Liver (tissue), 9 donors: ENCODE data around the gene MYBPC2. TPM values are rescaled to one million over a fixed set of nuclear protein-coding genes. Genes with fewer than 3 reads are reported as not detected.

ENCODE experiments used
- DNase-seq: peaks from one replicate; pipeline ENCODE4 v3.0.0-alpha.2; 2017; ENCODE audit warnings: low spot score
- H3K27ac ChIP-seq, 2 donors: one replicate each; pipeline ENCODE4 v1.7.0; 2013; ENCODE audit warnings: inconsistent platforms in 2 of 2, low read length in 2 of 2, control low read depth in 1 of 2, low read depth in 1 of 2, mild to moderate bottlenecking in 1 of 2
- H3K27me3 ChIP-seq, 4 donors: one replicate each; pipeline versions ENCODE4 v1.6.1 to v1.7.0; 2013; ENCODE audit warnings: low read length in 3 of 4, inconsistent platforms in 1 of 4, mild to moderate bottlenecking in 1 of 4, moderate library complexity in 1 of 4; ENCODE audit not compliant: control insufficient read depth in 4 of 4, insufficient read depth in 4 of 4
- H3K36me3 ChIP-seq, 4 donors: one replicate each; pipeline versions ENCODE4 v1.6.1 to v1.7.0; 2013; ENCODE audit warnings: low read length in 3 of 4, mild to moderate bottlenecking in 3 of 4, low read depth in 1 of 4, moderate library complexity in 1 of 4; ENCODE audit not compliant: control insufficient read depth in 4 of 4, insufficient read depth in 3 of 4
- H3K4me1 ChIP-seq, 4 donors: one replicate each; pipeline versions ENCODE4 v1.6.1 to v1.7.0; 2013; ENCODE audit warnings: low read length in 3 of 4, mild to moderate bottlenecking in 3 of 4, moderate library complexity in 1 of 4; ENCODE audit not compliant: control insufficient read depth in 4 of 4, insufficient read depth in 4 of 4
- H3K4me3 ChIP-seq, 3 donors: one replicate each; pipeline versions ENCODE4 v1.6.1 to v1.7.0; 2013; ENCODE audit warnings: low read length in 3 of 3, control low read depth in 1 of 3, low read depth in 1 of 3, mild to moderate bottlenecking in 1 of 3
- H3K9ac ChIP-seq, 2 donors: one replicate each; pipeline ENCODE4 v1.7.0; 2013; ENCODE audit warnings: low read length in 2 of 2, mild to moderate bottlenecking in 2 of 2, moderate library complexity in 2 of 2, control low read depth in 1 of 2, low read depth in 1 of 2
- H3K9me3 ChIP-seq, 4 donors: one replicate each; pipeline versions ENCODE4 v1.6.1 to v1.7.0; 2013; ENCODE audit warnings: low read length in 3 of 4; ENCODE audit not compliant: control insufficient read depth in 4 of 4
- FOXA2 ChIP-seq: IDR thresholded peaks from 2 replicates; pipeline ENCODE4 v1.6.1; 2016; ENCODE audit warnings: antibody characterized with exemption
- HNF4A ChIP-seq, 2 donors: conservative IDR thresholded peaks; 2 replicates each; pipeline ENCODE4 v1.6.1; 2016; ENCODE audit warnings: antibody characterized with exemption in 2 of 2, mild to moderate bottlenecking in 2 of 2
- HNF4G ChIP-seq: IDR thresholded peaks from 2 replicates; pipeline ENCODE4 v1.6.1; 2016; ENCODE audit warnings: antibody characterized with exemption
- JUND ChIP-seq, 2 donors: IDR thresholded peaks; 2 replicates each; pipeline ENCODE4 v1.6.1; 2016; ENCODE audit warnings: antibody characterized with exemption in 2 of 2
- NR2F2 ChIP-seq: IDR thresholded peaks from 2 replicates; pipeline ENCODE4 v1.6.1; 2016; ENCODE audit warnings: antibody characterized with exemption
- RAD21 ChIP-seq, 2 donors: IDR thresholded peaks; 2 replicates each; pipeline ENCODE4 v1.6.1; 2016; ENCODE audit warnings: antibody characterized with exemption in 2 of 2, mild to moderate bottlenecking in 2 of 2
- RXRA ChIP-seq, 2 donors: IDR thresholded peaks; 2 replicates each; pipeline ENCODE4 v1.6.1; 2017 to 2018; ENCODE audit warnings: antibody characterized with exemption in 2 of 2, mild to moderate bottlenecking in 1 of 2
- SP1 ChIP-seq: IDR thresholded peaks from 2 replicates; pipeline ENCODE4 v1.6.1; 2018; ENCODE audit warnings: antibody characterized with exemption, mild to moderate bottlenecking
- YY1 ChIP-seq: IDR thresholded peaks from 2 replicates; pipeline ENCODE4 v1.6.1; 2016; ENCODE audit warnings: antibody characterized with exemption, mild to moderate bottlenecking
- WGBS: extraction: QIAGEN DNeasy Blood & Tissue Kit; methylation state at CpG from one replicate; pipeline ENCODE4 v1.1.7; 2013; 5-methylcytosine and 5-hydroxymethylcytosine counted together
- polyA plus RNA-seq, 2 donors: library from polyadenylated mRNA; stranded (reverse) in 1 of 2; unstranded in 1 of 2; fragments of 200-250 nt in 1 of 2; fragments of >200 nt in 1 of 2; fragmentation: Nextera tagmentation in 1 of 2; extraction: Ambion mirVana in 1 of 2; gene quantifications; one replicate each; pipeline versions ENCODE4 v1.2.1 to v1.2.3, GENCODE V29; 2013 to 2015
- total RNA-seq, 2 donors: library from RNA; depleted of rRNA; stranded (reverse); fragments of >200 nt; gene quantifications; one replicate each; pipeline ENCODE4 v1.2.3, GENCODE V29; 2014
- TF ChIP-seq, protein P1 (sequence below): fragments of 150-350 bp; IDR thresholded peaks from 2 replicates; pipeline ENCODE4 v1.5.1; 2017; ENCODE audit warnings: improper control_type of control experiment, low read depth, low read length; ENCODE audit not compliant: missing input control
- TF ChIP-seq, protein P2 (sequence below): IDR thresholded peaks from 2 replicates; pipeline ENCODE4 v1.6.1; 2016; ENCODE audit warnings: antibody characterized with exemption, mild to moderate bottlenecking
- TF ChIP-seq, protein P3 (sequence below): IDR thresholded peaks from 2 replicates; pipeline ENCODE4 v1.6.1; 2016; ENCODE audit warnings: antibody characterized with exemption
- TF ChIP-seq, protein P4 (sequence below): IDR thresholded peaks from 2 replicates; pipeline ENCODE4 v1.6.1; 2016; ENCODE audit warnings: antibody characterized with exemption
- TF ChIP-seq, protein P5 (sequence below): IDR thresholded peaks from 2 replicates; pipeline ENCODE4 v1.6.1; 2016; ENCODE audit warnings: antibody characterized with exemption
- donor health status: healthy.
- donor health status: healthy.
- donor health status: healthy.
- donor health status: healthy.
- donor health status: healthy.

The MYBPC2 gene
- total and polyA plus RNA-seq, 4 donors, result under 0.01 TPM; not detected in 3

DNA sequence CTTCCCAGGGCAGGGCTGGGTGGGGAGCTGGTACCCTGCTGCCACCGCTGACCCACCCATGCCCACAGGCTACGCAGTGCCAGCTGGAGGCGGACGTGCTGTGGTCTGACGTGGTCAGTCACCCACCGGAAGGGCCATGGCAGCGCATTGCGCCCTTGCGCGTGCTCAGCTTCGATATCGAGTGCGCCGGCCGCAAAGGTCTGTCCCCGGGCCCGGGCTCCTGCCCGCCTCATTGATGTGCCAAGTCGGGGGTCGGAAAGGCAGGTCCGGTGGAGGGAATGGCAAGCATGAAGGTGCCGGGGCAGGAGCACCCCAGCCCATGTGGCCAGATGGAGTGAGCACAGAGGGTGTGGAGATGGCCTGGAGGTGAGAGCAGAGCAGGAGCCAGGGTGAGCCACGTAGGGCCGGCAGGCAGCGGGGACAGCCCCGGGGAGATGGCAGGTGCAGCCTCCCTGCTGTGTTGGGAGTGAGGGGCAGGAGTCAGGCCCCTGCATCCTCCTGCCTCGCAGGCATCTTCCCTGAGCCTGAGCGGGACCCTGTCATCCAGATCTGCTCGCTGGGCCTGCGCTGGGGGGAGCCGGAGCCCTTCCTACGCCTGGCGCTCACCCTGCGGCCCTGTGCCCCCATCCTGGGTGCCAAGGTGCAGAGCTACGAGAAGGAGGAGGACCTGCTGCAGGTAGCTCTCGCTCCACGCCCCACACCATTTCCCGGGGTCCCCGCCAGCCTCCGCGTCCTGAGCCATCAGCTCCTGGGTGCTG, 30.0 kb upstream of the MYBPC2 start:
- no peak overlapping the region for H3K9ac ChIP-seq
- no peaks in the 10 kb centered on the region for H3K27me3 ChIP-seq
- H3K4me1 ChIP-seq, result no peaks in the 10 kb centered on the region
- no peak for TF ChIP-seq HNF4A (conservative IDR thresholded peaks at IDR 0.05)
- no peak for TF ChIP-seq SP1
- no peak for TF ChIP-seq RAD21 (IDR thresholded peaks at IDR 0.05)
- no peak for DNase-seq
- no peak overlapping the region for H3K27ac ChIP-seq
- WGBS, result 98% methylated on average over 41 of the region's 41 CpGs
- peaks cover 0 to 6% (median 3%) of the 10 kb centered on the region in 4 donors for H3K36me3 ChIP-seq
- H3K4me3 ChIP-seq, result no peak overlapping the region
- no peaks in the 10 kb centered on the region for H3K9me3 ChIP-seq

DNA sequence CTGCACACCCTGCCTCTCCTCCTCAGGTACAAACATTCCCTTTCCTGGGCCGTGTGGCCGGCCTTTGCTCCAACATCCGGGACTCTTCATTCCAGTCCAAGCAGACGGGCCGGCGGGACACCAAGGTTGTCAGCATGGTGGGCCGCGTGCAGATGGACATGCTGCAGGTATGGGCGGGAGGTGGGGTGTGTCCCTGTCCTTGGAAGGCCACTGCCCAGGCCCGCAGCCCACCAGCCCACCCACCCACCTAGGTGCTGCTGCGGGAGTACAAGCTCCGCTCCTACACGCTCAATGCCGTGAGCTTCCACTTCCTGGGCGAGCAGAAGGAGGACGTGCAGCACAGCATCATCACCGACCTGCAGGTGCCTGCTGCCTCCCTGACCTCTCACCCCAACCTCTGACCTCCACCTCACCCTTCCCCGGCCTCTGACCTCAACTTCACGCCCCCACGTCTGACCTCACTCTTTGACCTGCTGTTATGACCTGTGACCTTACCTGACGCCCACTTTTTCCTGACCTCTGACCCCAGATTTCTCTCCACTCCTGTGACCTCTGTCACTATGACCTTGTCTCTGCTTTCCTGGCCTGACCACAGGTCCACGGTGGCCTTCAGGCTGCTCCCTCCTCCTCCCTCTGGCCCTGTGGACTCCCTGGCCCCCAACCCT, 26.4 kb upstream of the MYBPC2 start:
- peak; percentile 33 for DNase-seq
- TF ChIP-seq RXRA (IDR thresholded peaks at IDR 0.05) (peak in 1 of 2 donors; percentile 26), NR2F2 (peak; percentile 91), RAD21 (IDR thresholded peaks at IDR 0.05) (no peak)
- TF ChIP-seq, protein P1, sequence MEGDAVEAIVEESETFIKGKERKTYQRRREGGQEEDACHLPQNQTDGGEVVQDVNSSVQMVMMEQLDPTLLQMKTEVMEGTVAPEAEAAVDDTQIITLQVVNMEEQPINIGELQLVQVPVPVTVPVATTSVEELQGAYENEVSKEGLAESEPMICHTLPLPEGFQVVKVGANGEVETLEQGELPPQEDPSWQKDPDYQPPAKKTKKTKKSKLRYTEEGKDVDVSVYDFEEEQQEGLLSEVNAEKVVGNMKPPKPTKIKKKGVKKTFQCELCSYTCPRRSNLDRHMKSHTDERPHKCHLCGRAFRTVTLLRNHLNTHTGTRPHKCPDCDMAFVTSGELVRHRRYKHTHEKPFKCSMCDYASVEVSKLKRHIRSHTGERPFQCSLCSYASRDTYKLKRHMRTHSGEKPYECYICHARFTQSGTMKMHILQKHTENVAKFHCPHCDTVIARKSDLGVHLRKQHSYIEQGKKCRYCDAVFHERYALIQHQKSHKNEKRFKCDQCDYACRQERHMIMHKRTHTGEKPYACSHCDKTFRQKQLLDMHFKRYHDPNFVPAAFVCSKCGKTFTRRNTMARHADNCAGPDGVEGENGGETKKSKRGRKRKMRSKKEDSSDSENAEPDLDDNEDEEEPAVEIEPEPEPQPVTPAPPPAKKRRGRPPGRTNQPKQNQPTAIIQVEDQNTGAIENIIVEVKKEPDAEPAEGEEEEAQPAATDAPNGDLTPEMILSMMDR, result no peak
- H3K9me3 ChIP-seq, result no peaks in the 10 kb centered on the region
- no peak overlapping the region for H3K27ac ChIP-seq
- no peaks in the 10 kb centered on the region for H3K4me1 ChIP-seq
- WGBS, result 85% methylated on average over 22 of the region's 22 CpGs
- H3K9ac ChIP-seq, result no peak overlapping the region
- H3K27me3 ChIP-seq, result no peaks in the 10 kb centered on the region
- peaks cover 0 to 10% (median 3%) of the 10 kb centered on the region in 4 donors for H3K36me3 ChIP-seq
- H3K4me3 ChIP-seq, result no peak overlapping the region

DNA sequence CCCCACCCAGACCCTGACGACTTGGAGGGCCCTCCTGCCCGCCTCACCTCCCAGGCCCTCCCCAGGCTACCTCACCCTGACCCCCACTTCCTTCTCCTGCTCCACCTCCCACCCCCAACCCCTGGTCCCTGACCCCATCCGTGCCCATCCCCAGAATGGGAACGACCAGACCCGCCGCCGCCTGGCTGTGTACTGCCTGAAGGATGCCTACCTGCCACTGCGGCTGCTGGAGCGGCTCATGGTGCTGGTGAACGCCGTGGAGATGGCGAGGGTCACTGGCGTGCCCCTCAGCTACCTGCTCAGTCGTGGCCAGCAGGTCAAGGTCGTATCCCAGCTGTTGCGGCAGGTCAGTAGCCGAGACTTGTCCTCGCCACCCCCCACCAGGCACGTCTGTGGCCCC, 25.9 kb upstream of the MYBPC2 start:
- 95% methylated on average over 19 of the region's 19 CpGs for WGBS
- no peak for DNase-seq
- no peak overlapping the region for H3K27ac ChIP-seq

DNA sequence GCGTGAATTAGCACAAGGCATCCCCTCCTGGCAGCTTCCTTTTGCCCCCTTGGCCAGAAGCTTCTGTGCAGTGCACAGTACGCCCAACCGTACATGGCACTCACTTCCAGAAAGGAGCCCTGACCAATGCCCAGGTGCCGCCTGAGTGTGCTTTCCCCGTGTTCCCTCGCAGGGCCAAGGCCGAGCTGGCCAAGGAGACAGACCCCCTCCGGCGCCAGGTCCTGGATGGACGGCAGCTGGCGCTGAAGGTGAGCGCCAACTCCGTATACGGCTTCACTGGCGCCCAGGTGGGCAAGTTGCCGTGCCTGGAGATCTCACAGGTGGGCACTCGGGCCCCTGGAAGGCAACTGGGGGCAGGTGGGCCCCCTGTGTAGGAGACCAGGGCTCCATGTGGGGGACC, 23.3 kb upstream of the MYBPC2 start:
- Histone ChIP-seq H3K4me1 (no peaks in the 10 kb centered on the region), H3K36me3 (peaks cover 0 to 6% (median 1%) of the 10 kb centered on the region in 4 donors), H3K27ac (no peak overlapping the region), H3K9me3 (no peaks in the 10 kb centered on the region), H3K27me3 (no peaks in the 10 kb centered on the region), H3K4me3 (no peak overlapping the region), H3K9ac (no peak overlapping the region)
- no peak for DNase-seq
- WGBS, result 99% methylated on average over 17 of the region's 17 CpGs
- TF ChIP-seq, protein P2, sequence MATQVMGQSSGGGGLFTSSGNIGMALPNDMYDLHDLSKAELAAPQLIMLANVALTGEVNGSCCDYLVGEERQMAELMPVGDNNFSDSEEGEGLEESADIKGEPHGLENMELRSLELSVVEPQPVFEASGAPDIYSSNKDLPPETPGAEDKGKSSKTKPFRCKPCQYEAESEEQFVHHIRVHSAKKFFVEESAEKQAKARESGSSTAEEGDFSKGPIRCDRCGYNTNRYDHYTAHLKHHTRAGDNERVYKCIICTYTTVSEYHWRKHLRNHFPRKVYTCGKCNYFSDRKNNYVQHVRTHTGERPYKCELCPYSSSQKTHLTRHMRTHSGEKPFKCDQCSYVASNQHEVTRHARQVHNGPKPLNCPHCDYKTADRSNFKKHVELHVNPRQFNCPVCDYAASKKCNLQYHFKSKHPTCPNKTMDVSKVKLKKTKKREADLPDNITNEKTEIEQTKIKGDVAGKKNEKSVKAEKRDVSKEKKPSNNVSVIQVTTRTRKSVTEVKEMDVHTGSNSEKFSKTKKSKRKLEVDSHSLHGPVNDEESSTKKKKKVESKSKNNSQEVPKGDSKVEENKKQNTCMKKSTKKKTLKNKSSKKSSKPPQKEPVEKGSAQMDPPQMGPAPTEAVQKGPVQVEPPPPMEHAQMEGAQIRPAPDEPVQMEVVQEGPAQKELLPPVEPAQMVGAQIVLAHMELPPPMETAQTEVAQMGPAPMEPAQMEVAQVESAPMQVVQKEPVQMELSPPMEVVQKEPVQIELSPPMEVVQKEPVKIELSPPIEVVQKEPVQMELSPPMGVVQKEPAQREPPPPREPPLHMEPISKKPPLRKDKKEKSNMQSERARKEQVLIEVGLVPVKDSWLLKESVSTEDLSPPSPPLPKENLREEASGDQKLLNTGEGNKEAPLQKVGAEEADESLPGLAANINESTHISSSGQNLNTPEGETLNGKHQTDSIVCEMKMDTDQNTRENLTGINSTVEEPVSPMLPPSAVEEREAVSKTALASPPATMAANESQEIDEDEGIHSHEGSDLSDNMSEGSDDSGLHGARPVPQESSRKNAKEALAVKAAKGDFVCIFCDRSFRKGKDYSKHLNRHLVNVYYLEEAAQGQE, result no peak
- TF ChIP-seq YY1 (no peak), SP1 (no peak), HNF4G (no peak), RXRA (IDR thresholded peaks at IDR 0.05) (no peak), NR2F2 (no peak), JUND (IDR thresholded peaks at IDR 0.05) (no peak), FOXA2 (no peak), RAD21 (IDR thresholded peaks at IDR 0.05) (no peak)
- TF ChIP-seq, protein P3, sequence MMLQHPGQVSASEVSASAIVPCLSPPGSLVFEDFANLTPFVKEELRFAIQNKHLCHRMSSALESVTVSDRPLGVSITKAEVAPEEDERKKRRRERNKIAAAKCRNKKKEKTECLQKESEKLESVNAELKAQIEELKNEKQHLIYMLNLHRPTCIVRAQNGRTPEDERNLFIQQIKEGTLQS, result no peak
- TF ChIP-seq, protein P4, sequence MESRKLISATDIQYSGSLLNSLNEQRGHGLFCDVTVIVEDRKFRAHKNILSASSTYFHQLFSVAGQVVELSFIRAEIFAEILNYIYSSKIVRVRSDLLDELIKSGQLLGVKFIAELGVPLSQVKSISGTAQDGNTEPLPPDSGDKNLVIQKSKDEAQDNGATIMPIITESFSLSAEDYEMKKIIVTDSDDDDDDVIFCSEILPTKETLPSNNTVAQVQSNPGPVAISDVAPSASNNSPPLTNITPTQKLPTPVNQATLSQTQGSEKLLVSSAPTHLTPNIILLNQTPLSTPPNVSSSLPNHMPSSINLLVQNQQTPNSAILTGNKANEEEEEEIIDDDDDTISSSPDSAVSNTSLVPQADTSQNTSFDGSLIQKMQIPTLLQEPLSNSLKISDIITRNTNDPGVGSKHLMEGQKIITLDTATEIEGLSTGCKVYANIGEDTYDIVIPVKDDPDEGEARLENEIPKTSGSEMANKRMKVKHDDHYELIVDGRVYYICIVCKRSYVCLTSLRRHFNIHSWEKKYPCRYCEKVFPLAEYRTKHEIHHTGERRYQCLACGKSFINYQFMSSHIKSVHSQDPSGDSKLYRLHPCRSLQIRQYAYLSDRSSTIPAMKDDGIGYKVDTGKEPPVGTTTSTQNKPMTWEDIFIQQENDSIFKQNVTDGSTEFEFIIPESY, result no peak

More for the DNA sequence above, 25.9 kb upstream of the MYBPC2 start:
- H3K9ac ChIP-seq, result no peak overlapping the region
- H3K36me3 ChIP-seq, result peaks cover 0 to 10% (median 3%) of the 10 kb centered on the region in 4 donors
- no peaks in the 10 kb centered on the region for H3K4me1 ChIP-seq
- no peaks in the 10 kb centered on the region for H3K9me3 ChIP-seq
- TF ChIP-seq, protein P5, sequence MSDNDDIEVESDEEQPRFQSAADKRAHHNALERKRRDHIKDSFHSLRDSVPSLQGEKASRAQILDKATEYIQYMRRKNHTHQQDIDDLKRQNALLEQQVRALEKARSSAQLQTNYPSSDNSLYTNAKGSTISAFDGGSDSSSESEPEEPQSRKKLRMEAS, result no peak
- no peak for TF ChIP-seq NR2F2
- no peaks in the 10 kb centered on the region for H3K27me3 ChIP-seq
- no peak overlapping the region for H3K4me3 ChIP-seq
